IMR-90 (cell line): ENCODE data around the gene DOCK1. TPM values are rescaled to one million over a fixed set of nuclear protein-coding genes. Genes with fewer than 3 reads are reported as not detected.

Experiments
- ATAC-seq: fragments of 200-7000 bp; cut with Tn5 transposase; 2 replicates; pipeline ENCODE4 v1.9.1; 2020; ENCODE audit warnings: low read depth, mild to moderate bottlenecking, moderate library complexity
- BruUV-seq: library from RNA; stranded (reverse); fragments of 400-500 nt; replicated peaks from 2 replicates; lab custom pipeline; 2021; lab: Mats Ljungman, UMichigan
- CTCF ChIA-PET: fragments of 300-600 bp; formaldehyde crosslinking; extraction: SDS; loops from one replicate; lab custom pipeline; 2021; ENCODE audit warnings: antibody characterized with exemption; lab: Yijun Ruan, JAX
- POLR2A ChIA-PET: fragments of 300-600 bp; sonication (Branson Sonifier 250); formaldehyde crosslinking; loops from one replicate; lab custom pipeline; 2022; ENCODE audit warnings: antibody characterized with exemption; ENCODE audit not compliant: unreplicated experiment; lab: Charles Lee
- DNase-seq: peaks from one replicate; pipeline ENCODE4 v3.0.0; 2013
- H2AFZ ChIP-seq: replicated peaks from 2 replicates; pipeline ENCODE3; 2013; ENCODE audit warnings: low read length, mild to moderate bottlenecking; ENCODE audit not compliant: poor library complexity
- H2AK5ac ChIP-seq: 2 replicates; pipeline ENCODE4 v1.6.1; 2013; ENCODE audit warnings: low read depth, low read length, inconsistent platforms
- H2AK9ac ChIP-seq: replicated peaks from 2 replicates; pipeline ENCODE3; 2013; ENCODE audit warnings: mild to moderate bottlenecking, low read depth, low read length, moderate library complexity; ENCODE audit not compliant: poor library complexity
- H2BK120ac ChIP-seq: 2 replicates; pipeline ENCODE4 v1.6.1; 2013; ENCODE audit warnings: low read depth, low read length, inconsistent platforms
- H2BK15ac ChIP-seq: 3 replicates; pipeline ENCODE4 v1.6.1; 2013; ENCODE audit warnings: low read depth, low read length, inconsistent platforms
- H2BK20ac ChIP-seq: 2 replicates; pipeline ENCODE4 v1.6.1; 2013; ENCODE audit warnings: low read depth, mild to moderate bottlenecking, inconsistent platforms, low read length, moderate library complexity
- H2BK5ac ChIP-seq: 2 replicates; pipeline ENCODE4 v1.6.1; 2013; ENCODE audit warnings: mild to moderate bottlenecking, low read depth, low read length, inconsistent platforms; ENCODE audit not compliant: poor library complexity, severe bottlenecking
- H3K14ac ChIP-seq: replicated peaks from 2 replicates; pipeline ENCODE4 v1.6.1; 2013; ENCODE audit warnings: low read depth, low read length, inconsistent platforms
- H3K18ac ChIP-seq: 2 replicates; pipeline ENCODE4 v1.6.1; 2013; ENCODE audit warnings: low read depth, low read length, control low read depth
- H3K23ac ChIP-seq: 2 replicates; pipeline ENCODE4 v1.6.1; 2013; ENCODE audit warnings: low read depth, low read length, inconsistent platforms
- H3K27ac ChIP-seq: 2 replicates; pipeline ENCODE4 v1.5.1; 2013; ENCODE audit warnings: mild to moderate bottlenecking, control low read depth, low read length; ENCODE audit not compliant: insufficient read depth
- H3K27me3 ChIP-seq: 2 replicates; pipeline ENCODE4 v1.6.1; 2013; ENCODE audit warnings: low read length; ENCODE audit not compliant: control insufficient read depth, insufficient read depth
- H3K36me3 ChIP-seq: 2 replicates; pipeline ENCODE4 v1.6.1; 2013; ENCODE audit warnings: low read length, mixed read lengths; ENCODE audit not compliant: control insufficient read depth, insufficient read depth
- H3K4ac ChIP-seq: 2 replicates; pipeline ENCODE4 v1.6.1; 2013; ENCODE audit warnings: low read depth, low read length, inconsistent platforms
- H3K4me1 ChIP-seq: 2 replicates; pipeline ENCODE4 v1.6.1; 2013; ENCODE audit warnings: low read length, mixed read lengths; ENCODE audit not compliant: control insufficient read depth, insufficient read depth
- H3K4me2 ChIP-seq: 2 replicates; pipeline ENCODE4 v1.6.1; 2013; ENCODE audit warnings: low read depth, mild to moderate bottlenecking, control low read depth, low read length, moderate library complexity
- H3K4me3 ChIP-seq: 2 replicates; pipeline ENCODE4 v1.5.1; 2013; ENCODE audit warnings: low read depth, mild to moderate bottlenecking, control low read depth, low read length, moderate library complexity; ENCODE audit not compliant: insufficient read depth
- H3K56ac ChIP-seq: 2 replicates; pipeline ENCODE4 v1.6.1; 2013; ENCODE audit warnings: low read length, inconsistent platforms; ENCODE audit not compliant: insufficient read depth; ENCODE audit errors: extremely low read depth
- H3K79me1 ChIP-seq, 2 experiments: 2 replicates each; pipeline ENCODE4 v1.6.1; 2013; ENCODE audit warnings: low read length in 2 of 2, inconsistent platforms in 1 of 2, low read depth in 1 of 2
- H3K9ac ChIP-seq: 2 replicates; pipeline ENCODE4 v1.6.1; 2013; ENCODE audit warnings: low read depth, low read length, control low read depth
- H3K9me1 ChIP-seq: 2 replicates; pipeline ENCODE4 v1.6.1; 2013; ENCODE audit warnings: low read length, inconsistent platforms; ENCODE audit not compliant: insufficient read depth
- H3K9me3 ChIP-seq: 2 replicates; pipeline ENCODE4 v1.6.1; 2013; ENCODE audit warnings: low read length; ENCODE audit not compliant: control insufficient read depth, insufficient read depth
- H4K20me1 ChIP-seq: 2 replicates; pipeline ENCODE4 v1.6.1; 2013; ENCODE audit warnings: low read length, inconsistent platforms; ENCODE audit not compliant: insufficient read depth
- H4K5ac ChIP-seq: 2 replicates; pipeline ENCODE4 v1.6.1; 2013; ENCODE audit warnings: mild to moderate bottlenecking, low read depth, low read length, control low read depth
- H4K8ac ChIP-seq, 2 experiments: 2 replicates each; pipeline ENCODE4 v1.6.1; 2013; ENCODE audit warnings: low read depth in 2 of 2, low read length in 2 of 2, control low read depth in 1 of 2, inconsistent platforms in 1 of 2
- H4K91ac ChIP-seq: 2 replicates; pipeline ENCODE4 v1.6.1; 2013; ENCODE audit warnings: low read depth, low read length, inconsistent platforms; ENCODE audit not compliant: insufficient read depth
- BHLHE40 ChIP-seq: fragments of 150-350 bp; IDR thresholded peaks from 2 replicates; pipeline ENCODE4 v1.6.1; 2016; ENCODE audit warnings: mild to moderate bottlenecking, low read depth, low read length
- NFE2L2 ChIP-seq: fragments of 150-350 bp; IDR thresholded peaks from 2 replicates; pipeline ENCODE4 v1.6.1; 2016; ENCODE audit warnings: low read depth, mild to moderate bottlenecking, low read length
- POLR2A ChIP-seq: IDR thresholded peaks from 2 replicates; pipeline ENCODE4 v1.6.1; 2012; ENCODE audit warnings: mild to moderate bottlenecking, low read depth, low read length
- WGBS, 2 experiments: methylation state at CpG; one replicate each; pipeline versions ENCODE4 v1.1.5 to v1.1.7; 2013; ENCODE audit warnings: missing lambda C conversion rate in 2 of 2; ENCODE audit not compliant: insufficient read length in 1 of 2; ENCODE audit errors: extremely low coverage in 2 of 2; 5-methylcytosine and 5-hydroxymethylcytosine counted together
- dilution Hi-C: fragments of 300-500 bp; cut with HindIII; formaldehyde crosslinking; loops from one replicate; pipeline ENCODE4 v1.14.3; 2018; ENCODE audit warnings: low sequenced_read_pairs; ENCODE audit not compliant: unreplicated experiment
- in situ Hi-C: fragments of 300-500 bp; cut with MboI; formaldehyde crosslinking; loops from 3 replicates; pipeline ENCODE4 v1.14.3; 2019; ENCODE audit warnings: low sequenced_read_pairs, inconsistent platforms, mixed read lengths
- intact Hi-C: fragments of 100-400 bp; cut with micrococcal nuclease; formaldehyde crosslinking; loops from 2 replicates; pipeline ENCODE4 v1.10.0; 2022
- polyA plus RNA-seq, 3 experiments: library from polyadenylated mRNA; depleted of rRNA; stranded (reverse); fragments of >200 nt; gene quantifications; 2 replicates each; pipeline ENCODE4 v1.2.3, GENCODE V29; 2012; ENCODE audit warnings: low replicate concordance in 1 of 3
- total RNA-seq: library from RNA; depleted of rRNA; stranded (reverse); fragments of >200 nt; gene quantifications from 2 replicates; pipeline ENCODE4 v1.2.3, GENCODE V29; 2012
- TF ChIP-seq, protein P1 (sequence below): conservative IDR thresholded peaks from 2 replicates; pipeline ENCODE4 v1.5.1; 2012; ENCODE audit warnings: mild to moderate bottlenecking, low read depth, low read length, improper control_type of control experiment

Gene DOCK1
- total and polyA plus RNA-seq, 2 of the 4 experiments (the other 2 are of a cell fraction), result 28.2 to 71.0 TPM

GRCh38 chr10:127374901-127375300, 469.7 kb downstream of the DOCK1 start:
- peak overlapping the region; percentile 18; the same call in 1 of the 2 replicates for H3K18ac ChIP-seq
- H3K4ac ChIP-seq, result 0 out of 2 replicates have a peak overlapping the region, but pooled peaks have one; percentile 17
- POLR2A ChIA-PET, result no interaction called here
- ATAC-seq (peak; percentile 42), DNase-seq (no peak)
- no peak overlapping the region for H2BK120ac ChIP-seq
- intact Hi-C loops (no loop called here), in situ Hi-C loops (no loop called here), dilution Hi-C loops (no loop called here)
- H3K56ac ChIP-seq, result no peak overlapping the region
- H3K9me3 ChIP-seq, result no peaks in the 10 kb centered on the region
- H3K9me1 ChIP-seq, result peaks cover 8% of the 10 kb centered on the region
- H2BK20ac ChIP-seq, result peak overlapping the region; percentile 31; the same call in 1 of the 2 replicates
- H3K9ac ChIP-seq, result no peak overlapping the region
- peak overlapping the region; percentile 90 for H2AK9ac ChIP-seq
- 0 out of 2 replicates have a peak overlapping the region, but pooled peaks have one; percentile 8 for H2AK5ac ChIP-seq
- H3K27me3 ChIP-seq, result no peaks in the 10 kb centered on the region
- H3K79me1 ChIP-seq, result peaks cover 0 to 3% of the 10 kb centered on the region in 2 experiments; a peak in 1 of 4 replicates
- peak overlapping the region; percentile 16 for H2AFZ ChIP-seq
- no peak for TF ChIP-seq POLR2A
- TF ChIP-seq, protein P1, sequence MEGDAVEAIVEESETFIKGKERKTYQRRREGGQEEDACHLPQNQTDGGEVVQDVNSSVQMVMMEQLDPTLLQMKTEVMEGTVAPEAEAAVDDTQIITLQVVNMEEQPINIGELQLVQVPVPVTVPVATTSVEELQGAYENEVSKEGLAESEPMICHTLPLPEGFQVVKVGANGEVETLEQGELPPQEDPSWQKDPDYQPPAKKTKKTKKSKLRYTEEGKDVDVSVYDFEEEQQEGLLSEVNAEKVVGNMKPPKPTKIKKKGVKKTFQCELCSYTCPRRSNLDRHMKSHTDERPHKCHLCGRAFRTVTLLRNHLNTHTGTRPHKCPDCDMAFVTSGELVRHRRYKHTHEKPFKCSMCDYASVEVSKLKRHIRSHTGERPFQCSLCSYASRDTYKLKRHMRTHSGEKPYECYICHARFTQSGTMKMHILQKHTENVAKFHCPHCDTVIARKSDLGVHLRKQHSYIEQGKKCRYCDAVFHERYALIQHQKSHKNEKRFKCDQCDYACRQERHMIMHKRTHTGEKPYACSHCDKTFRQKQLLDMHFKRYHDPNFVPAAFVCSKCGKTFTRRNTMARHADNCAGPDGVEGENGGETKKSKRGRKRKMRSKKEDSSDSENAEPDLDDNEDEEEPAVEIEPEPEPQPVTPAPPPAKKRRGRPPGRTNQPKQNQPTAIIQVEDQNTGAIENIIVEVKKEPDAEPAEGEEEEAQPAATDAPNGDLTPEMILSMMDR, result no peak
- TF ChIP-seq BHLHE40, result no peak
- TF ChIP-seq NFE2L2, result no peak
- peaks cover 10% of the 10 kb centered on the region for H3K36me3 ChIP-seq
- 0 out of 2 replicates have a peak overlapping the region, but pooled peaks have one; percentile 29 for H3K14ac ChIP-seq
- no peak overlapping the region; the same call in 1 of the 2 replicates for H4K5ac ChIP-seq
- WGBS, 2 experiments, result 100% methylated on average over 2 of the region's 5 CpGs; no CpG with 5 or more reads in 1 of the 2 experiments
- no peak overlapping the region for H4K91ac ChIP-seq
- 0 out of 4 replicates have a peak overlapping the region, but pooled peaks of 1 of the 2 experiments have one; percentile 2 for H4K8ac ChIP-seq
- H3K4me2 ChIP-seq, result peak overlapping the region; percentile 89
- no TSS peak for BruUV-seq
- H3K23ac ChIP-seq, result no peak overlapping the region
- H3K27ac ChIP-seq, result peak overlapping the region; percentile 76; the same call in 1 of the 2 replicates
- CTCF ChIA-PET, result interaction anchor here (1.2 kb wide), 1 partner anchor 19 kb away, joined by 3 read pairs; no protein-coding TSS in a partner anchor
- H2BK5ac ChIP-seq, result no peak overlapping the region
- no peak overlapping the region for H2BK15ac ChIP-seq
- H4K20me1 ChIP-seq, result peaks cover 8% of the 10 kb centered on the region; the same call in 1 of the 2 replicates
- no peak overlapping the region for H3K4me3 ChIP-seq
- peaks cover 8% of the 10 kb centered on the region for H3K4me1 ChIP-seq
